Measurements from ENCODE around the gene SLC2A11. TPM values are rescaled to one million over a fixed set of nuclear protein-coding genes. Genes with fewer than 3 reads are reported as not detected.

SLC2A11 gene
- total RNA-seq, 2 donors from 2014 or later, result 15.0 TPM

- ATAC-seq, result no peak
- no peak for DNase-seq
- intact Hi-C loops (cut with DNase I), result no loop called here
These were observed 10.9 kb downstream of the SLC2A11 start for GRCh38 chr22:23868580-23868979.

- no peak for ATAC-seq
- no peak for DNase-seq
- intact Hi-C loops (cut with DNase I), result loop anchor here in 1 of 2 donors (10.0 kb wide), 1 partner anchor 60 kb away; no protein-coding TSS in a partner anchor
These were observed 17.2 kb downstream of the SLC2A11 start for GRCh38 chr22:23874871-23875270.

GRCh38 chr22:23875801-23876200 lies 18.1 kb downstream of the SLC2A11 start:
- intact Hi-C loops (cut with DNase I), result loop anchor here in 1 of 2 donors (10.0 kb wide), 1 partner anchor 59 kb away; no protein-coding TSS in a partner anchor
- DNase-seq (no peak), ATAC-seq (no peak)

- ATAC-seq (no peak), DNase-seq (no peak)
- intact Hi-C loops (cut with DNase I), result loop anchor here in 1 of 2 donors (10.0 kb wide), 1 partner anchor 57 kb away; no protein-coding TSS in a partner anchor
These were observed 19.9 kb downstream of the SLC2A11 start for GRCh38 chr22:23877566-23877965.

GRCh38 chr22:23878219-23878618 lies 20.5 kb downstream of the SLC2A11 start:
- ATAC-seq (peak; percentile 25 to 41), DNase-seq (no peak)
- intact Hi-C loops (cut with DNase I), result loop anchor here in 1 of 2 donors (10.0 kb wide), 1 partner anchor 57 kb away; no protein-coding TSS in a partner anchor

GRCh38 chr22:23882370-23882769 lies 24.7 kb downstream of the SLC2A11 start:
- DNase-seq (no peak), ATAC-seq (peak in 1 of 2 donors; percentile 23)
- intact Hi-C loops (cut with DNase I), result no loop called here

GRCh38 chr22:23883658-23884057 lies 26.0 kb downstream of the SLC2A11 start:
- intact Hi-C loops (cut with DNase I), result no loop called here
- ATAC-seq, result no peak
- DNase-seq, result no peak

GRCh38 chr22:23884140-23884539 lies 26.5 kb downstream of the SLC2A11 start:
- no peak for ATAC-seq
- DNase-seq, result no peak

GRCh38 chr22:23888615-23889401 lies 31.1 kb downstream of the SLC2A11 start:
- no peak for DNase-seq
- ATAC-seq, result peak in 1 of 2 donors; percentile 18

More at GRCh38 chr22:23884140-23884539, 26.5 kb downstream of the SLC2A11 start:
- intact Hi-C loops (cut with DNase I), result no loop called here

GRCh38 chr22:23889620-23890019 lies 31.9 kb downstream of the SLC2A11 start:
- intact Hi-C loops (cut with DNase I), result no loop called here
- no peak for ATAC-seq
- peak; percentile 54 for DNase-seq

More at GRCh38 chr22:23888615-23889401, 31.1 kb downstream of the SLC2A11 start:
- intact Hi-C loops (cut with DNase I), result no loop called here

- ATAC-seq (no peak), DNase-seq (no peak)
These were observed 34.1 kb downstream of the SLC2A11 start for GRCh38 chr22:23891726-23892125.

GRCh38 chr22:23892130-23892529 lies 34.5 kb downstream of the SLC2A11 start:
- ATAC-seq, result no peak
- intact Hi-C loops (cut with DNase I), result no loop called here

More at GRCh38 chr22:23891726-23892125, 34.1 kb downstream of the SLC2A11 start:
- intact Hi-C loops (cut with DNase I), result no loop called here

GRCh38 chr22:23892706-23893105 lies 35.0 kb downstream of the SLC2A11 start:
- intact Hi-C loops (cut with DNase I), result no loop called here
- ATAC-seq (no peak), DNase-seq (no peak)

More at GRCh38 chr22:23892130-23892529, 34.5 kb downstream of the SLC2A11 start:
- DNase-seq, result no peak

- intact Hi-C loops (cut with DNase I), result no loop called here
- ATAC-seq (no peak), DNase-seq (no peak)
These were observed 35.7 kb downstream of the SLC2A11 start for GRCh38 chr22:23893121-23893944.

- intact Hi-C loops (cut with DNase I), result no loop called here
- DNase-seq (peak; percentile 96), ATAC-seq (peak; percentile 93 to 94)
These were observed 36.5 kb downstream of the SLC2A11 start, which contains the start of gene MIF for GRCh38 chr22:23893945-23894709. MIF (plus strand) TSS chr22:23894383; CDS start chr22:23894475, 92 bp downstream.

- intact Hi-C loops (cut with DNase I), result no loop called here
- ATAC-seq (peak; percentile 56 to 60), DNase-seq (peak; percentile 83)
These were observed 37.3 kb downstream of the SLC2A11 start for GRCh38 chr22:23894710-23895598.

GRCh38 chr22:23895599-23896144 lies 38.0 kb downstream of the SLC2A11 start:
- no peak for DNase-seq
- ATAC-seq, result no peak
- intact Hi-C loops (cut with DNase I), result no loop called here

GRCh38 chr22:23896166-23896522 lies 38.5 kb downstream of the SLC2A11 start:
- intact Hi-C loops (cut with DNase I), result no loop called here
- no peak for DNase-seq

More at GRCh38 chr22:23896166-23896522, 38.5 kb downstream of the SLC2A11 start:
- ATAC-seq, result no peak

Data from left cardiac atrium (tissue), 4 donors.